GM18951 (cell line): ENCODE data around the gene SLC25A25.
A peak's percentile ranks its signal among the peaks of the same experiment; 100 is the strongest.
"Not testable (repeated sequence)": the region's sequence is repeated elsewhere in the genome, so short reads cannot be mapped to it uniquely, and the experiment has no call there.

Source experiments
- POLR2A ChIP-seq: IDR thresholded peaks from 4 replicates; pipeline ENCODE4 v1.6.1; 2011; ENCODE audit warnings: mild to moderate bottlenecking; ENCODE audit not compliant: insufficient read length, insufficient read depth; ENCODE audit errors: extremely low read depth
- in situ Hi-C: fragments of 300-500 bp; cut with MboI; formaldehyde crosslinking; loops from one replicate; pipeline ENCODE4 v1.12.0; 2022; ENCODE audit warnings: low sequenced_read_pairs, mixed read lengths, inconsistent platforms; ENCODE audit not compliant: unreplicated experiment

Gene SLC25A25

GRCh38 chr9:128127990-128128835 lies 60.2 kb downstream of the SLC25A25 start:
- TF ChIP-seq POLR2A, result peak; percentile 66
- in situ Hi-C loops, result no loop called here

DNA sequence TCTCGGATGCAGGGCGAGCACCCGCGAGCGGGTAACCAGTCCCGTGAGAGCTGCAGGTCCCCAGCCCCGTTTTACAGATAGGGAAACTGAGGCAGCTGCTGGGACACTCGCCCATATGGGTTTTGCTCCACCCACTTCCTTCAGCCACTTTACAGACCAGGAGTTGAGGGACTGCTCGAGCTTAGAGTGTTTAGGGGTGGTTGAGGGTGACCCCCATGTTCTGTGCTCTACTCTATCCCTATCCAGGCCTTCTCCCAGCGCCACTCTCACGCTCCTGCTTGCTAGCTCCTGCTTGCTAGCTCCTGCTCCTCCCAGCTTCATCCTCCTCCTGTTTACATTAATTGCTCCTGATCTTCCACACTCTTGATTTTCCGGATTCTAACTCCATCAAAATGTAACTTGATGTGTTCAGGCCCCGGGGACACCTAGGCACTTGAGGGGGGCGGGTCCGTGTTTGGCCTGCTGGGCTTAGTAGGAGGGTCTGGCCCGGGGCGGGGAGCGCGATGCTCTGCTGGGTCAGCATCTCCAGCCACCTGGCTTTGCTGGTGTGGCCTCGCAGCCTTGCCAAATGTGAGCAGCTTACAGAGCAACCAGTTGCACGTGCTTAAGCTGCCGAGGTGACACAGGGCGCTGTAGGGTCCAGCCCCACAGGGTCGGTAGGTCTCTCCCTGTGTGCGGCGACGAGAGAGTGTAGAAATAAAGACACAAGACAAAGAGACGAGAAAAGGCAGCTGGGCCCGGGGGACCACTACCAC lies 61.0 kb downstream of the SLC25A25 start:
- in situ Hi-C loops, result no loop called here
- TF ChIP-seq POLR2A, result no peak

DNA sequence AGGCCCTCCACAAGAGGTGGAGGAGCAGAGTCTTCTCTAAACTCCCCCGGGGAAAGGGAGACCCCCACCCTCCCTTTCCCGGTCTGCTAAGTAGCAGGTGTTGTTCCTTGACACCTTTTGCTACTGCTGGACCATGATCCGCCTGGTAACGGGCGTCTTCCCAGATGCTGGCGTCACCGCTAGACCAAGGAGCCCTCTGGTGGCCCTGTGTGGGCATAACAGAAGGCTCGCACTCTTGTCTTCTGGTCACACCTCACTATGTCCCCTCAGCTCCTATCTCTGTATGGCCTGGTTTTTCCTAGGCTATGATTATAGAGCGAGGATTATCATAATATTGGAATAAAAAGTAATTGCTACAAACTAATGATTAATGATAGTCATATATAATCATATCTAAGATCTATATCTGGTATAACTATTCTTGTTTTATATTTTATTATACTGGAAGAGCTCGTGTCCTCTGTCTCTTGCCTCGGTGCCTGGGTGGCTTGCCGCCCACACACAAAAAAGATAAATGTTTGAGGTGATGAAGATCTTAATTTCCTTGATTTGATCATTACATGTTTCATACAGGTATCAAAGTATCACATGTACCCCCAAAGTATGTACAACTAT lies 62.1 kb downstream of the SLC25A25 start:
- in situ Hi-C loops, result not testable (repeated sequence)

GRCh38 chr9:128130651-128131050 lies 62.6 kb downstream of the SLC25A25 start:
- in situ Hi-C loops, result not testable (repeated sequence)

DNA sequence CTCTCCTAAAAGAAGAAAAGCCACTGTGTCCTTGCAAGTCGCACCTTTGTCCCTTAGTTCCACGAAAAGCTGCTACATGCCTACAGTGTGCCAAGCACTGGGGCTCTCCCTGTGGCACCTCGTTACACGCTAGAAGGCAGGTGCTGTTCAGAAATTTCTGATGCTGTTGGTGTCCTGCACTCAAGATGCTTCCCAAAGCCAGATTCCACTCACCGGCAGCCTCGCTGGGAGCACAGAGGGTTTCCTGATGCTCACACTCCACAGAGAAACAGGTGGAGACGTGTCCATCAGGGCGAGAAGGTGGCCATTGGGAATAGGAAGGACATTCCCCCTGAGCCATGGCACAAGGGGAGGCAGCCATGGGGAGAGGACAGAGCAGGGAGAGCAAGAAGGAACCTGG lies 63.3 kb downstream of the SLC25A25 start:
- in situ Hi-C loops, result not testable (repeated sequence)

DNA sequence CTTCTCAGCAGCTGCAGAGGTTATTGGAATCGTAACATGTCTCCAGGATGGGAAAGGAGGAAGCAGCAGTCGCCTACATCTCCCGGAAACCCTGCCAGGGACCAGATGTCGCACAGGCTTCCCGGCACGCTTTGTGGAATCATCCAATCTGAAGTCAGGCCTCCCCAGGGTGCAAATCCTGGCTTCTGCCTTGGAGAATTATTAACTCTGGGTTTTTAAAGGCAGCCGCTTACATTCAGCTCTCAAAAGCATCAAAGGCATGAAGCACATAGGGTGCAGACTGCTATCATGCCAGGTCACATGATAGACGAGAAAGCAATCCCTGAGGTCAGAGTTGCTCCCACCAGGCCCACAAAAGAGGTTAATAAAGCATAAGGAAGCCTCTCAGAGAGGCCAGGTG lies 64.1 kb downstream of the SLC25A25 start:
- in situ Hi-C loops, result not testable (repeated sequence)

DNA sequence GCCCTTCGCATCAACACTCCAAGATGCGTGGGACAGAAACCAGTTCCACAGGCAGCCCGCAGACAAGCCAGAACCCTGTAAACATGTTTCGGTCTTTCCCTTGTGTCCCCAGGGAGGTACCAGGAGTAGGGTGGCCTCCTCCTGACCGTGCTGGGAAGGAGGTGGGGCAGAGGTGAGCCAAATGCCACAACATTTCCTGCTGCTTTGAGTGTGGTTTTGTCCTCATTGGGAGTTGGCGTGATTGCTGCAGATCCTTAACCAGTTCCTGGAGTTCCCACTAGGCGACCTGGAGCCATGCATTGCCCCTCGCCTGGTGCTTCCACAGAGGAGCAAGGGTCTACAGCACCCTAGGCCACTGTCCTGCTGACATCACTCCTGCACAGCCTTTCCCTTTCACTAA lies 67.5 kb downstream of the SLC25A25 start:
- in situ Hi-C loops, result not testable (repeated sequence)

- in situ Hi-C loops, result no loop called here
- no peak for TF ChIP-seq POLR2A
Observed at GRCh38 chr9:128136816-128137793, 69.1 kb downstream of the SLC25A25 start.

GRCh38 chr9:128138001-128138400 lies 70.0 kb downstream of the SLC25A25 start:
- no peak for TF ChIP-seq POLR2A
- in situ Hi-C loops, result no loop called here

GRCh38 chr9:128139621-128140020 lies 71.6 kb downstream of the SLC25A25 start:
- TF ChIP-seq POLR2A, result no peak
- in situ Hi-C loops, result no loop called here

DNA sequence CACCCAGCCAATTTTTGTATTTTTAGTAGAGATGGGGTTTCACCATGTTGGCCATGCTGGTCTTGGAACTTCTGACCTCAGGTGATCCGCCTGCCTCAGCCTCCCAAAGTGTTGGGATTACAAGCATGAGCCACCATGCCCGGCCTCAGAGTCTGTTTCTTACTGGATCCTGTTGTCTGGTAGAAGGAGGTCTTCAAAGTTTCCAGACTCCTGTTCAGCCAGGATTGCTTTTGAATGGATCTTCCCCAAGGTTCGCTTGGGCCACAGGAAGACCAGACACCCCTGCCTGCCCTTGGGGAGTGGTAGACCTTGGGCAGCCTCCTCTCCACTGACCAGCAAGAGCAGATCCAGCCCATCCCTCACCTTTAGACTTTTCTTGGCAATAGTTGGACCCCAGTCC lies 73.6 kb downstream of the SLC25A25 start:
- TF ChIP-seq POLR2A, result no peak
- in situ Hi-C loops, result no loop called here

DNA sequence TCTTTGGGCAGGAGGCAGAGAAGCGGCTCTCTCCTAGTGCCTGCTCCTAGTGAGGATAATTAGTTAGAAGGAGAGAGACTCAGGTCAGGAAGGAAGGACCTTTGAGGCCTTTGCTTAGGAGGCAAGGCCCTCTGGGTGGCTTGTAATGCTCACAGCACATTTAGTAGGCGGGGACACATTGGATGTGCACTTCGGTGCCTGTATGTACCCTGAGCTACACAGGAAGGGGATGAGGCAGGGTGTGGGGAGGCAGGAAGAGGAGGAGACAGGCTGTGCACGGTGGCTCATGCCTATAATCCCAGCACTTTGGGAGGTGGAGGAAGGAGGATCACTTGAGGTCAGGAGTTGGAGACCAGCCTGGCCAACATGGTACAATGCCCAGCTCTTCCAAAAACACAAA lies 74.0 kb downstream of the SLC25A25 start:
- in situ Hi-C loops, result no loop called here
- TF ChIP-seq POLR2A, result no peak

DNA sequence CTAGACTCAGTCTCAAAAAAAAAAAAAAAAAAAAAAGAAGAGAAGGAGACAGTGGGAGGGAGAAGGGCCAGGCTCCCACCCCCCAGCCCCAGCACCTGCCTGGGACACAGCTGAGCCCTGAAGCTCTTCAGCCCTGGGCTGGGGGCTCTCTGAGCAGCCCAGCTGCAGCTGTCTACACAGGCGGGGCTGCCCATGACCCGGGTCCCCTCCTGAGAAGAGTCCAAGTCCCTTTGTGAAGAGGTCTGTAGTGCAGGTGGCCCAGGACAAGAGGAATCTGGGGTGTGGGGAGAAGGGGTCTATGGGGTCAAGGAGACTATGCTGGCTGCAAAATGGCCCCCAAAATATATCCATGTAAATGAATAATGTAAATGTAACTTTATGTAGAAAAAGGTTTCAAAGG lies 74.6 kb downstream of the SLC25A25 start:
- TF ChIP-seq POLR2A, result no peak
- in situ Hi-C loops, result no loop called here
